GM12878 (cell line): ENCODE data around the gene MAML2. TPM values are rescaled to one million over a fixed set of nuclear protein-coding genes. Genes with fewer than 3 reads are reported as not detected.

Experiments
- ATAC-seq: fragments of 200-7000 bp; cut with Tn5 transposase; 3 replicates; pipeline ENCODE4 v1.9.1; 2020; ENCODE audit warnings: mild to moderate bottlenecking, moderate library complexity
- BruUV-seq: library from RNA; stranded (reverse); fragments of 400-500 nt; replicated peaks from 2 replicates; lab custom pipeline; 2021; lab: Mats Ljungman, UMichigan
- CTCF ChIA-PET: fragments of 300-600 bp; sonication (Branson Sonifier 250); formaldehyde crosslinking; extraction: SDS; loops from one replicate; lab custom pipeline; 2021; ENCODE audit warnings: inconsistent platforms; lab: Yijun Ruan, JAX
- POLR2A ChIA-PET: fragments of 350-600 bp; formaldehyde crosslinking; extraction: SDS; loops from one replicate; lab custom pipeline; 2021; ENCODE audit warnings: inconsistent platforms; lab: Charles Lee
- RAD21 ChIA-PET: fragments of 300-600 bp; sonication (Branson Sonifier 250); formaldehyde crosslinking; loops from one replicate; lab custom pipeline; 2023; ENCODE audit warnings: antibody characterized with exemption; ENCODE audit not compliant: unreplicated experiment; lab: Charles Lee
- SMC1A ChIA-PET: fragments of 300-600 bp; sonication (Branson Sonifier 250); formaldehyde crosslinking; loops from one replicate; lab custom pipeline; 2023; ENCODE audit not compliant: unreplicated experiment, uncharacterized antibody; lab: Charles Lee
- DNase-seq: peaks from one replicate; pipeline ENCODE4 v3.0.0-alpha.2; 2011; ENCODE audit warnings: low read depth, low spot score
- FAIRE-seq: peaks from 3 replicates; lab custom pipeline; 2011; peaks lifted over from hg19 to GRCh38; lab: Jason Lieb, UNC
- H2AFZ ChIP-seq: 2 replicates; pipeline ENCODE4 v1.6.0; 2011; ENCODE audit warnings: low read depth, low read length, control low read depth; ENCODE audit not compliant: control insufficient read depth
- H3K27ac ChIP-seq: 2 replicates; pipeline ENCODE4 v1.5.1; 2011; ENCODE audit warnings: control low read depth; ENCODE audit not compliant: control insufficient read depth, insufficient read depth
- H3K27me3 ChIP-seq, 2 experiments: replicated peaks in 1 of 2; 2 replicates each; pipeline versions ENCODE4 v1.6.0 to v1.6.1; 2011; ENCODE audit warnings: low read length in 1 of 2; ENCODE audit not compliant: control insufficient read depth in 2 of 2, insufficient read depth in 2 of 2
- H3K36me3 ChIP-seq, 2 experiments: 2 replicates each; pipeline ENCODE4 v1.5.1; 2011; ENCODE audit warnings: low read length in 1 of 2; ENCODE audit not compliant: control insufficient read depth in 2 of 2, insufficient read depth in 2 of 2
- H3K4me1 ChIP-seq: 2 replicates; pipeline ENCODE4 v1.6.1; 2011; ENCODE audit warnings: mild to moderate bottlenecking, low read length, moderate library complexity, mixed read lengths; ENCODE audit not compliant: control insufficient read depth, insufficient read depth
- H3K4me2 ChIP-seq: 2 replicates; pipeline ENCODE4 v1.6.0; 2011; ENCODE audit warnings: control low read depth; ENCODE audit not compliant: control insufficient read depth, insufficient read depth
- H3K4me3 ChIP-seq: fragments of 200-600 bp; sonication (generic); 2 replicates; pipeline ENCODE4 v1.5.1; 2016
- H3K79me2 ChIP-seq: 2 replicates; pipeline ENCODE4 v1.6.0; 2011; ENCODE audit warnings: low read length; ENCODE audit not compliant: control insufficient read depth, insufficient read depth
- H3K9ac ChIP-seq: 2 replicates; pipeline ENCODE4 v1.8.0; 2011; ENCODE audit warnings: low read length, control low read depth, mixed read lengths; ENCODE audit not compliant: control insufficient read depth, insufficient read depth
- H3K9me3 ChIP-seq: replicated peaks from 3 replicates; pipeline ENCODE4 v1.5.1; 2011; ENCODE audit warnings: mild to moderate bottlenecking, low read length; ENCODE audit not compliant: control insufficient read depth, insufficient read depth
- H4K20me1 ChIP-seq: 2 replicates; pipeline ENCODE4 v1.6.0; 2011; ENCODE audit not compliant: control insufficient read depth, insufficient read depth
- ATF3 ChIP-seq: IDR thresholded peaks from 2 replicates; pipeline ENCODE4 v1.6.1; 2011; ENCODE audit warnings: low read depth, mild to moderate bottlenecking, low read length, moderate library complexity, borderline replicate concordance; ENCODE audit errors: extremely low read depth
- IKZF1 ChIP-seq: fragments of 450-650 bp; conservative IDR thresholded peaks from 2 replicates; pipeline ENCODE4 v1.6.1; 2017; ENCODE audit warnings: antibody characterized with exemption, mild to moderate bottlenecking
- JUNB ChIP-seq: IDR thresholded peaks from 2 replicates; pipeline ENCODE4 v1.6.1; 2016; ENCODE audit warnings: antibody characterized with exemption, mild to moderate bottlenecking
- MYC ChIP-seq: IDR thresholded peaks from 2 replicates; pipeline ENCODE4 v1.6.1; 2011; ENCODE audit warnings: mild to moderate bottlenecking, low read length, moderate library complexity, inconsistent platforms; ENCODE audit not compliant: insufficient read depth, insufficient replicate concordance, insufficient read length, severe bottlenecking
- NFIC ChIP-seq: IDR thresholded peaks from 2 replicates; pipeline ENCODE4 v1.6.1; 2012; ENCODE audit warnings: low read depth, mild to moderate bottlenecking, inconsistent platforms, low read length, moderate library complexity
- NR2C1 ChIP-seq: fragments of 450-650 bp; IDR thresholded peaks from 2 replicates; pipeline ENCODE4 v1.6.1; 2017; ENCODE audit warnings: antibody characterized with exemption, mild to moderate bottlenecking, moderate library complexity
- NR2F1 ChIP-seq: fragments of 450-650 bp; conservative IDR thresholded peaks from 2 replicates; pipeline ENCODE4 v1.6.1; 2017; ENCODE audit warnings: mild to moderate bottlenecking
- POLR2AphosphoS5 ChIP-seq: IDR thresholded peaks from 2 replicates; pipeline ENCODE4 v1.6.1; 2011; ENCODE audit warnings: mild to moderate bottlenecking, low read length, inconsistent platforms
- POU2F2 ChIP-seq: IDR thresholded peaks from 3 replicates; pipeline ENCODE4 v1.6.1; 2011; ENCODE audit warnings: low read depth, mild to moderate bottlenecking, low read length, borderline replicate concordance
- RCOR1 ChIP-seq: conservative IDR thresholded peaks from 2 replicates; pipeline ENCODE4 v1.6.1; 2012; ENCODE audit warnings: low read depth, low read length, improper control_type of control experiment
- SP1 ChIP-seq: IDR thresholded peaks from one replicate; pipeline ENCODE4 v1.6.1; 2011; ENCODE audit warnings: low read depth, low read length
- SPI1 ChIP-seq: IDR thresholded peaks from 2 replicates; pipeline ENCODE4 v1.6.1; 2011; ENCODE audit warnings: low read depth, mild to moderate bottlenecking, low read length, moderate library complexity, borderline replicate concordance; ENCODE audit not compliant: insufficient read depth
- SRF ChIP-seq, 2 experiments: IDR thresholded peaks; 2 replicates each; pipeline ENCODE4 v1.6.1; 2011; ENCODE audit warnings: low read depth in 2 of 2, low read length in 2 of 2, mild to moderate bottlenecking in 1 of 2, moderate library complexity in 1 of 2
- SUZ12 ChIP-seq: fragments of 200-600 bp; sonication (generic); IDR thresholded peaks from one replicate; pipeline ENCODE4 v1.6.1; 2018; ENCODE audit warnings: antibody characterized with exemption, mild to moderate bottlenecking; ENCODE audit not compliant: unreplicated experiment
- ZBTB33 ChIP-seq: fragments of 450-650 bp; IDR thresholded peaks from 2 replicates; pipeline ENCODE4 v1.6.1; 2017; ENCODE audit warnings: mild to moderate bottlenecking
- ZNF274 ChIP-seq: IDR thresholded peaks from one replicate; pipeline ENCODE4 v1.8.0; 2011; ENCODE audit not compliant: insufficient read length, insufficient read depth
- WGBS: methylation state at CpG from one replicate; pipeline ENCODE4 v1.1.6; 2016; ENCODE audit warnings: low lambda C conversion rate; ENCODE audit not compliant: insufficient replicate concordance, insufficient coverage; ENCODE audit errors: missing lambda C conversion rate; 5-methylcytosine and 5-hydroxymethylcytosine counted together
- in situ Hi-C: fragments of 300-500 bp; cut with MboI; formaldehyde crosslinking; loops from 9 replicates; pipeline ENCODE4 v1.14.3; 2018; ENCODE audit warnings: mixed read lengths
- intact Hi-C: fragments of 100-400 bp; cut with micrococcal nuclease; formaldehyde crosslinking; loops from one replicate; pipeline ENCODE4 v1.14.2; 2022; ENCODE audit not compliant: unreplicated experiment
- polyA plus RNA-seq, 11 experiments: library from polyadenylated mRNA; depleted of rRNA in 4 of 11; unstranded in 6 of 11; stranded (reverse) in 5 of 11; fragments of >200 nt; fragmentation: Nextera tagmentation in 4 of 11; fragmentation: Illumina TruSeq in 1 of 11; extraction: Ambion mirVana in 4 of 11; extraction: Trizol in 1 of 11; gene quantifications; 1 replicate in 1 of 11; 2 replicates in 10 of 11; pipeline versions ENCODE4 v1.2.1 to v1.2.3, GENCODE V29; 2011 to 2016; ENCODE audit warnings: inconsistent platforms in 2 of 11, missing spikeins in 2 of 11, low read depth in 1 of 11
- total RNA-seq, 4 experiments: library from RNA; depleted of rRNA in 3 of 4; stranded (reverse); fragments of >200 nt in 3 of 4; fragmentation: Illumina TruSeq in 1 of 4; extraction: Trizol in 1 of 4; gene quantifications; 2 replicates each; pipeline versions ENCODE4 v1.2.1 to v1.2.3, GENCODE V29; 2013 to 2021

MAML2 gene
- total and polyA plus RNA-seq, 10 of the 15 experiments (the other 5 are each of a cell fraction or from before 2014, with no cell fraction given), result 2.5 to 15.1 (median 12.0) TPM

GRCh38 chr11:96303980-96304379 lies 39.0 kb downstream of the MAML2 start:
- WGBS, result 84% methylated on average over 3 of the region's 3 CpGs
- no peak for DNase-seq
- SMC1A ChIA-PET, result interaction anchor here (1.0 to 1.6 kb wide), 2 partner anchors 8 to 31 kb away, joined by 3 to 7 read pairs; no protein-coding TSS in a partner anchor
- in situ Hi-C loops, result no loop called here
- Histone ChIP-seq H3K4me1 (no peaks in the 10 kb centered on the region; the same call in 1 of the 2 replicates), H3K9me3 (no peaks in the 10 kb centered on the region), H4K20me1 (no peaks in the 10 kb centered on the region; the same call in 1 of the 2 replicates), H3K27me3 (no peaks in the 10 kb centered on the region), H3K4me3 (no peak overlapping the region), H3K36me3 (0 out of 4 replicates have a peak, but pooled peaks cover 0 to 3% of the 10 kb centered on the region in 2 experiments), H3K27ac (no peak overlapping the region), H3K4me2 (no peak overlapping the region), H3K9ac (no peak overlapping the region), H2AFZ (no peak overlapping the region), H3K79me2 (peaks cover 44% of the 10 kb centered on the region)
- BruUV-seq, result no TSS peak
- CTCF ChIA-PET, result interaction anchor here (0.8 kb wide), 1 partner anchor 90 kb away, joined by 3 read pairs; no protein-coding TSS in a partner anchor
- no peak for TF ChIP-seq NR2C1
- TF ChIP-seq MYC, result no peak
- TF ChIP-seq POLR2AphosphoS5, result no peak
- TF ChIP-seq RCOR1, result no peak
- TF ChIP-seq SRF (IDR thresholded peaks at IDR 0.05; ENCODE audit: low read depth in 2 of 2, low read length in 2 of 2), result no peak
- no peak for FAIRE-seq
- ATAC-seq, result no peak
- intact Hi-C loops, result no loop called here
- RAD21 ChIA-PET, result interaction anchor here (0.7 to 1.0 kb wide), 3 partner anchors 10 to 38 kb away, joined by 3 to 4 read pairs (median 3); no protein-coding TSS in a partner anchor
- POLR2A ChIA-PET, result interaction anchor here (0.5 kb wide), 1 partner anchor 72 kb away, joined by 4 read pairs; no protein-coding TSS in a partner anchor

- H3K36me3 ChIP-seq, result 0 out of 4 replicates have a peak, but pooled peaks cover 0 to 3% of the 10 kb centered on the region in 2 experiments
- ChIA-PET SMC1A (interaction anchor here (1.0 to 1.6 kb wide), 2 partner anchors 9 to 32 kb away, joined by 3 to 7 read pairs; no protein-coding TSS in a partner anchor), CTCF (interaction anchor here (0.8 kb wide), 1 partner anchor 91 kb away, joined by 3 read pairs; no protein-coding TSS in a partner anchor), POLR2A (no interaction called here), RAD21 (interaction anchor here (0.7 to 1.0 kb wide), 3 partner anchors 9 to 39 kb away, joined by 3 to 4 read pairs (median 3); no protein-coding TSS in a partner anchor)
- H3K4me1 ChIP-seq, result no peaks in the 10 kb centered on the region; the same call in 1 of the 2 replicates
- H3K27me3 ChIP-seq, result no peaks in the 10 kb centered on the region
- 93% methylated on average over 1 of the region's 1 CpG for WGBS
- ATAC-seq (peak; percentile 44; the same call in 2 of the 3 replicates), FAIRE-seq (no peak), DNase-seq (no peak)
- no TSS peak for BruUV-seq
- no peaks in the 10 kb centered on the region for H3K9me3 ChIP-seq
- no peak overlapping the region for H3K4me3 ChIP-seq
- H2AFZ ChIP-seq, result no peak overlapping the region
- peaks cover 45% of the 10 kb centered on the region for H3K79me2 ChIP-seq
- H4K20me1 ChIP-seq, result no peaks in the 10 kb centered on the region; the same call in 1 of the 2 replicates
- in situ Hi-C loops, result no loop called here
- no peak overlapping the region for H3K9ac ChIP-seq
- H3K4me2 ChIP-seq, result no peak overlapping the region
- no peak overlapping the region for H3K27ac ChIP-seq
- intact Hi-C loops, result no loop called here
- TF ChIP-seq POU2F2 (no peak), NFIC (no peak), ATF3 (no peak), SP1 (no peak), IKZF1 (no peak), NR2F1 (no peak), SUZ12 (no peak), SPI1 (no peak), ZNF274 (no peak), ZBTB33 (no peak), JUNB (no peak)
These were observed 39.9 kb downstream of the MAML2 start for GRCh38 chr11:96303064-96303463.
